Activated CD8-positive, alpha-beta memory T cell treated with anti-CD3 and anti-CD28 coated beads, Interleukin-2, amount 50 U/mL, for 1 hour (primary cell): ENCODE measurements around the gene GDF11.

Experiments
- DNase-seq: peaks from one replicate; pipeline ENCODE4 v3.0.0-alpha.2; 2020; ENCODE audit errors: extremely low read depth

The GDF11 gene

DNA sequence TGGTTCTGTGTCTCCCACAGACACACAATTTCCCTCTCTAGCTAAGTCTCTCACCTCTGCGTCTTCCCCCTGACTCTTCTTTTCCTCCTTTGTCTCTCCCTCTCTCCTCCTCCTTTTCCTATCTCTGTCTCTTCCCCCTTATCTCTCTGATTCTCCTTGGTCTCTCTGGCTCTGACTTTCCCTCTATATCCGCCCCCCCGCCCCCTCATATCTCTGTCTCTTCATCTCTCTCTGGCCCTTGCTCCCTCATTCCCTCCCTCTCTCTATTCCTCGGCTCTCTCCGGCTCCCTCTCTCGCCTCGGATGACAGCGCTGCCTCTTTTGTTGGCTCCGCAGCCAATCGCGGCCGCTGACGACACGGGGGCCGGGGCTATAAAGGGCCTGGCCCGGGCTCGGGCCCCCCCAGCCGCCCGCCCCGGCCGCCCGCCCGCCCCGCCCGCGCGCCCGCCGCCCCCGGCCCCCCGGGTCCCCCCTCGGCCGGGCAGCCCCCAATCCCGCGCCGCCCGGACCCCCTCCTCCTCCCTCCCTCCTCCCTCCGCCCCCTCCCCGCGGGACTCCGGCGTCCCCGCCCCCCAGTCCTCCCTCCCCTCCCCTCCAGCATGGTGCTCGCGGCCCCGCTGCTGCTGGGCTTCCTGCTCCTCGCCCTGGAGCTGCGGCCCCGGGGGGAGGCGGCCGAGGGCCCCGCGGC is at the start of gene GDF11:
TSS of gene GDF11 (plus strand) at position 404 of the 687 bp plus-strand sequence. CDS start at position 599, 195 bp downstream.
- DNase-seq, result no peak

DNA sequence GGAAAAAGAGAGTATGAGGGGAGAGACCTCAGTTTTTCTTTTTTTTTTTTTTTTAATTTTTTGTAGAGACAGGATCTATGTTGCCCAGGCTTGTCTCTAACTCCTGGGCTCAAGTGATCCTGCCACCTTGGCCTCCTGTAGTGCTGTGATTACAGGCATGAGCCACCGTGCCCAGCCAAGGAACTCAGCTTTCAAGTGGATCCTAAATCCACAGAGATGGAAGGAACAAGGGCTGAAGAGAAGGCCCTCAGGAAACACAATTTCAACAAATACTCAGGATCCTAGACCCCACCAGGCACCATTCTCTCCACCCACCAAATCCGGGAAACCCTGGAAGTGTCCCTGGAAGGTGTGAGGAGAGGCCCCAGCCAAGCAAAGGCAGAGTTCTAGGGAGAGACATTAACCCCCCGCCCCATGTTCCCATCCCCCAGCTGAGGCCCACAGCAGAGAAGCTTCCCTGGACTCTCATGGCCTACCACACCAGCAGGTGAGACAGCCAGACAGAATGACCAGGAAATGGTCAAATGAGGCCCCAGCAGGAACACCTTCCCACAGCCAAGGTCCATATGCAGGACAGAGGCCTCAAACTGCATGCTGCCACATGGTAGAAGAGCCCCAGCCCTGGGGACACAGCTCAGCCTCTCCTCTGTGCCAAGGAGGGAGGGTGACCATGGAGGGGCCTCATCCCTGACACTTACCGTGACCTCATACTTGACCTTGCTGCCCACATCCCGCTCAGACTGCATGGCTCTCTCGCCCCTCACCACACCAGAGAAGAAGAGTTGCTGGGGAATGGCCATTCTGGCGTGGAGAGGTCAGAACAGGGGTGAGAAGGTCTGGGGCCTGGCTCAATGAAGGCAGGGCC is 49.4 kb upstream of the GDF11 start:
- DNase-seq, result no peak

DNA sequence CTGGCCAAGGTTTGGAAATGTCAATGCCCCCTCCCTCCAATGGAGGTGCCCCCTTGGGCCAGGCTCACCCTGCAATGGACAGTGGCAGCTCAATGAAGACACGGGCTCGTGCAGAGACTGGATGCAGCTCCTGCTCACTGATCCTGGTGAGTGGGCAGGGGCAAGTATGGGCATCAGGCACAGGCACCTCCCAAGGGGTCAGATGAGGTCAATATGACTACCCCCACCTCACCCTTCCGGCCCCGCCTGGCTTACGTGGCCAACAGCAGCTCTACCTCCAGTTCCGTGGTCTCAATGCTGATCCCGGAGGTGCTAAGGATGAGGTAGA is 48.8 kb upstream of the GDF11 start:
- DNase-seq, result no peak

DNA sequence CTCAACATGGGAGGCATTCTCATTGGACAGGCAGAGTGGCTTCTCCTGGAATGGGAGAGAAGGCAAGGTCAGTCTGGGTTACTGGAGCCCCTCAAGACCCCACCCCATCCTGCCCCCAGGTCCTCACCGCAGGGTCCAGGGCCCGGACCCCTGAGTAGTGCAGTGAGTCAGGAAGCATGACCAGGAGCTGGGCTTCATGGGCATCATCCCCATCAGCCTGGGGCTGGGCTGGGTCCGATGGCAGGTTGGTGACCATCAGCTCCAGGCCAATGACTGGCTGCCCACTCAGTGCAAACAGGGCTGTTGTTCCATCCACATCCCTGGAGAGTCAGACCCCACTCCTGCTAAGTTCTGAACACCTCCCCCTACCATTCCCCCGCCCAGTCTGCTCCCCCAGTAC is 48.3 kb upstream of the GDF11 start:
- DNase-seq, result no peak

DNA sequence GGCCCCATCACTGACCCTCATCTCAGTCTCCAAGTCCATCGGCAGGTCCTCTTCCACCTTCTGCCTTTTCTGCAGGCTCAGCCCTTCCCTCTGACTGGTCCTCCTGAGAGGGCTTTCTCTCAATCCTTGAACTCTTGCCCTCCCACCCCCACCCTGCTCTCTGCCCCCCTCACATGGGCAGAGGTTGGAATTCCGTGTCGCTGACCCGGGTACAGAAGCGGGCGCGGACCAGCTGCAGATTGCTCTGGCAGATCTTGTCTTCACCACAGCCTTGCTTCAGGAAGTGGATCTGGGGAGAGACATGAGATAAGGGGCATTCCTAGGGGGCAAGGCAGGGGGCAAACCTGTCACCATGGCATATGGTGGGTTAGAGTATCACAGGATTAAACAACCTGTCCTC is 47.6 kb upstream of the GDF11 start:
- DNase-seq, result no peak

DNA sequence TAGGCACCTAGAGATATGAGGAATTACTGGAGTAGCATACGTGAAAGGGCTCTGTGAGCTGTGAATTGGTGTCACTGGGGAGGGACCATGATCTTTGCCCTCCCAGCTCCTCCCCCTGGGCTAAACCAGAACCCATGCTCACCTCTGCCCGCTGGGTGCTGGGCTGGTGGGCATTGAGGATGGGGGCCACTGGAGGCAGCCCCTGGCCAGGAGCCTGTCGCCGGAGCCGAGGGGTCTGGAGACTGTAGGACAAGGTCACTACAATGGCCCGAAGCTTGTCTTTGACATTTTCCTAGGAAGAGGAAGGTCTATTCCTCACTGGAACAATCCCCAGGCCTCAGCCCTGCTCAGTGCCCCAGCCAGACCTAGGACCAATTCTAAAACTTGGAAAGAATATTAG is 46.8 kb upstream of the GDF11 start:
- DNase-seq, result no peak

DNA sequence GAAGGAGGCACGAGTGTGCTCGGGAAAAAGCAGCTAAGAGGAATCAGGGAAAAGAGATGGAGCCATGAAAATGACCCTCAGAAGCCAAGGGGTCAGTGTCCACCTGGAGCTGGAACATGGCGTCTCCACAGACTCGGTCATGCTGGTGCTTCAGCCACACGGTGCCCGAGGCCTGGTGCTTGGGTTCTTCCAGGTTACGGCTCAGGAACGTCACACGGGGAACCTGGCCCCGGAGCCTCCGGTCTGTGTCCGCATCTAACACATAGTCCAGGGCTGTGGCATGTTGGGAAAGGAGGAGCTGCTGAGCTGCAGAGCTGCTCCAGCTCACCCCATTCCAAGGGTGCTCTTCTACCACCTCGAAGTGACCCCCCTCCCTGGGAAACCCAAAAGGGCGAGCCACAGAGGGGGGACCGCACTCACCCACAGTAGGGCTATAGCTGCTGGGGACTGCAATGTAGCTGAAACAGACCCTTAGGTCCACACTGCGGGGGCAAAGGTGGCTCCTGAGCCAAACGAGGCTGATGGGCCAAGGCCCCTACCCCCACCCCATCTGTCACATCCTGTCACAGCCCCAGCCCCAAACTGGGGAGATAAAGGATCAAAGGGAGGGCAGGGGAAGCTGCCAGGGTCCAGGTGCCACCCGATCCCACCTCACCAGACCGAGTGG is 46.0 kb upstream of the GDF11 start:
- DNase-seq, result no peak

DNA sequence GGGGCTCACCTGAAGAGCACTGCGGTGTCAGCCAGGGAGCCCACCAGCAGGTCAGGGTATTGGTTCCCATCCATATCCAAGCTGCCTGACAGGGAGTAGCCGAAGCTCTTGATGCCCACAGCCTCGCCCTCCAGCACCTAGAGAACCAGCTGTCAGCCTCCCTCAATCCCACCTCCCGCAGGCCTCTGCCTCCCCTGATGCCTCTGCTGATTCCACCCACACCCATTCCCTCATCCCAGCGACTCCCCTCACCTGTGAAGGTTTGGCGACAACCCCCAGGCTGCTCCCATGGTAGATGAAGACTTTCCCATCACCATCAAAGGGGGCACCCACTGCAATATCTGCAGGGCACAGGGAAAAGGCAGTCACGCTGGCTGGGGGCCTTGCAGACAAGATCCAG is 45.2 kb upstream of the GDF11 start:
- no peak for DNase-seq

DNA sequence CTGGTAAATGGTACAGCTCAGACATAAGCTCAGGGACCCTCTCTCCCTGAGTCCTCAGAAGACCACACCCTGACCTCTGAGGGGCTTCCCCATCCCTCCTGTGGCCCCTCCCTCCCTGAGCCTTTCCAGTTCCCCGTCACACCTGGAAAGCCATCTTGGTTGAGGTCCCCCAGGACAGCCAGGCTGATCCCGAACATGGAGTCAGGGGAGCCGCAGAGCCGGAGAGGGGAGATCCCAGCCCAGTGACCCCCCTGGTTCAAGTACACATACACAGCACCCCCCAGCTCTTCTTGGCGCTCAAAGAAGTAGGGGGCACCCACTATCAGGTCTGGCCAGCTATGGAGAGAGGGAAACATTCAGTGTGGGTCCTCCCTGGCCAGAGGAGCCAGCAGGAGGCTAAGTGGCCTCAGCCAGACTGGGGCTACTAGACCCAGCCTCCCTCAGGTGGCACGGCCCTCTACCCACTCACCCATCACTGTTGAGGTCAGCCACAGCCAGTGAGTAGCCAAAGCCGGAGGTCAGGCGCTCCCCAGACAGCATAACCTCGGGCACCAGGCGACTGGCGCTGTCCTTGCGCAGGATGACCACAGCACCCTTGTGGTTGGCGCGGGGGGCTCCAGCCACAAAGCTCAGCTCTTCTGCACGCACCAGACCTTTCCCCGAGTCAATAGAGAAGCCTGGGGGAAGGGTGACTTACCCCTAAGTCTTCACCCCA is 44.5 kb upstream of the GDF11 start:
- no peak for DNase-seq

DNA sequence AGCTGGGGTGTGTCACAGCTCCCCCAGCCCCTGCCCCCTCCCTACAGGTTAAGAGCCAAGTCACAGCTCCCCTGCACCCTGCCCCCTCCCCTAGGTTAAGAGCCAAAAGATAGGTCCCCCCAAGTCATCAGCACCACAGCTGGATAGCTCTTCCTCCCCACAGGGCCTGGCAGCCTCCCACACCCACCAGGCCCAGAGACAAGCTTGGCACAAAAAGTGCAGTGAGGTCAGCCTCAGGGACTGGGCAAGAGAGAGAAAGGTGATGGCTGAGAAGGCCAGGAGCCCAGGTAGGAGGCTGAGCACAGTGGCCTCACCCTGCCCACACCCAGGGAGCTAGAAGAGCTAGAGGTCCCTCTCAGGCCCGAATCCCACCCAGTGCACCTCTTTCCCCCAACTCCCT is 44.0 kb upstream of the GDF11 start:
- DNase-seq, result no peak

DNA sequence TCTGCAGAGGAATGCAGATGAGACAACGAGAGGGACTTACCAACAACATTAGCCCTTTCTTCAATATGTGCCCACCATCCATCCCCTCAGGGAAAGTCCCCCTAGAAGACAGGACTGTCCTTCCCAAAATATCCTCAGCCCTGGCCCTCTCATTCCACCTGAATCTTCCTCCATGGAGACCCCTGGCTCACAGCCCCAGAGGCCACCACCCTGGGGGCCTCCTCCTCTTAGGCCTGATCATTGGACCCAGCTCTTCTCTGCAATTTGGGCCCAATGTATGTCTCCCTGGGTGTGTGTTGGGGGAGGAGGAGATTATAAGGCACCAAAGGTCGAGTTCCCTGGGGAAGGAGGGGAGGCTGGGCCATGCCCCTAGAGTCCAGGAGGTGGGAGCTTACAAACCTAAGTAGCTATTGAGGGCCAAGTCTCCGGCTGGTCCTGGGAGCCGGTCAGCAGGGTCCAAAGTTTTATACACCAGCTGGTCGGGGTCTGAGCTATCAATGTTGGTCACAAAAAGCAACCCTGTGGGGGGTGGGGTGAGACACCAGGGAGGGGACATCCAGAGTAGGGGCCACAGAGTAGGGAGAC is 43.4 kb upstream of the GDF11 start:
- no peak for DNase-seq

DNA sequence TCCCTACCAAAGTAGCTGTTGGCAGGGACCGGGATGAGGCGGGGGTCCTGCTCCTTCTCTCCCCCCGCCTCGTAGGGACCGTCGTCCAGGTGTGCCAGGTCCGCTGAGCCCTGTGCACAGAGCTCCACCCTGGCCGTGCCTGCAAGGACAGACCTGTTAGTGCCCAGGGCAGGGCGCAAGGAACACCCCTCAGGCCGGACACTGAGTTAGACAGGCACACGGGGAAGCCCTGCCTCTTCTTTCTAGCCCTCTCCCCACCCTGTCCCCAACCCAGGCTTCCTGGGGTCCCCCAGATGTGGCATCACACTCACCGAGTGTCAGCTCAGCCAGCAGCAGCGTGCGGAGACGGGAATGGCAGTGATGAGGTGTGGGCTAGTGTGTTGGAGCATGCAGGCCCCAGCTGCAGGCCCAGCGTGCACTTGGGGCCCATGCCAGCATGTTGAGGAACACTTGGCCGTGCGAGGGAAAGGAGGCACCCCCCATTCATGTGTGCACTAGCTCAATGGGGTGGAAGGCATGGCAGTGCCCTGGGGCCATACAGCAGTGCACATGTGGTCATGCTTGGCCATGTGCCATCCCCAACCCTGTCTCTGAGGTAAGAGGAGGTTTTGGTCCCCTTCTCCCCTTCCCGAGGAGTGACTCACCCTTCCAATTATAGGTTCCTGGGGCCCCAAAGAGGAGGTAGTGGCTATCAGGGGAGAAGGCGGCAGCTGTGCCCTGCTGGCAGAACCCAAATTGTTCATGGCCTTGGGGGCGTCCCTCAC is 42.5 kb upstream of the GDF11 start:
- no peak for DNase-seq

DNA sequence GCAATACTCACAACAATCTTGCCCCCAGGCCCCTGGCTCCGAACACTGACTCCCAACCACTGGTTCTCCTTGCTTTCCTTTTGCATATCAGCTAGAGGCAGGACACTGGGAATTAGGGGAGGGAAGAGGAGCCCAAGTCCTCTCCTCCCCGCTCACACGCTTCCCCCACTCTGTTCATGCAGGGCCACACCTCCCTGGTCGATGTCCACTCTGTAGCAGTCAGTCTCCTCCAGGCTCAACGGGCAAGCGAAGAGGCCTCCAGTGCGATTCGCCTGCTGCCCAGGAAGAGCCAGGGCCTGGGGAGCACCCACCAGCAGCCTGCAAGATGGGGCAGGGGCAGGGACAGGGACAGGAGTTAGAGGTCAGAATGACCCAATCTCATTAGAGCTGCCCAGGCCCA is 40.1 kb upstream of the GDF11 start:
- no peak for DNase-seq

DNA sequence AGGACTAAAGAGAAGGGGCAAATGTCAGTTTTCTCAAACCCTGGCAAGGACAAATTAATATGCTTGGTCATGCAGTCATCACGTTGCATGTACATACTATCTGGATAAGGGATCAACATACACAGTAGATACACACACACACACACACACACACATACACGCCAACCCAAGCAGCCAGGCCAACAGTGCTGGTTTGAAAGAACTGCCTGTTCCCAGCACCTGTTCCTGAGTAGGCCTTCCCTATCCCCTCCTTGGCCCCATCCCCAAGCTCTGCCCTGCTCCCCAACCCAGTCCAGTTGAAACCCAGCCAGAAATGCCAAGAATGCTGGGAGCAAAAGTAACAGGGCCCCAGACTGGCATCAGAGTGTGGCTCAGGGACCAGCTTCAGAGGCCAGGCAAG is 39.6 kb upstream of the GDF11 start:
- DNase-seq, result no peak

DNA sequence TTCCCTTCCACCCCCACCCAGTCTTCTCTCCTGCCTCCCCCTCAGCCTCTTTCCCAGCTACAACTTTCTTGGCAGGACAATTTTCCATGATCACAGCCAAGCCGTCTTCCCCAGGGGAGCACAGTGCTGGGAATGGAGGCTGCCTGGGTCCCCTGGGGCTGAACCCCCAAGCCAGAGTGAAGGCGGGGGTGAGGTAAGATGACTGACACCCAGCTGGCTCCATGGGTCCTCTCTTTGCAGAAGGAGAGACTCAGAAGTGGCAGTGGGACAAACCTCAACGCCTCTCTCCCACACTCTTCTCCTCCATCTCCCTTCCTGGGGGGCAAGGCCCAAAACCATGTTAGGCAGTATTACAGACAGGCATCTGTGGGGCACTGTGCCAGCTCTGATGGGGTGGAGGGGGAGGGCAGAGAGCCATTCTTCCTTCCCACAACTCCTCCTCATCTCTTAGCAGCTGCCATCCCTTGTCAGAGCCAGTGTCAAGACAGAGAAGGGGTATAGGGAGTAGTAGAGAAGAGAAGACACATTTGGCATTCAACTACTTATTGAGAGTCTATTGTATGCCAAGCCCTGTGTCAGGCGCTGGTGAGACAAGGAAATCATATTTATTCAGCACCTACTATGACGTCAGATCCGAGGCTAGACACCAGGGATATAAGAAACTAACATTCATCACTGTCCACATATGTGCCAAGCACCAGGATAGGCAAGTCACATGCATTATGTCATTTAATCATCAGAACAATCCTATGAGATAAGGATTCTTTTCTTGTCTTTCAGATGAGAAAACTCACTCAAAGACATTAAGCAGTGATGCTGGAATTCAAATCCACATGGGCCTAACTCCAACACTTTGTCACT is 38.8 kb upstream of the GDF11 start:
- DNase-seq, result no peak

DNA sequence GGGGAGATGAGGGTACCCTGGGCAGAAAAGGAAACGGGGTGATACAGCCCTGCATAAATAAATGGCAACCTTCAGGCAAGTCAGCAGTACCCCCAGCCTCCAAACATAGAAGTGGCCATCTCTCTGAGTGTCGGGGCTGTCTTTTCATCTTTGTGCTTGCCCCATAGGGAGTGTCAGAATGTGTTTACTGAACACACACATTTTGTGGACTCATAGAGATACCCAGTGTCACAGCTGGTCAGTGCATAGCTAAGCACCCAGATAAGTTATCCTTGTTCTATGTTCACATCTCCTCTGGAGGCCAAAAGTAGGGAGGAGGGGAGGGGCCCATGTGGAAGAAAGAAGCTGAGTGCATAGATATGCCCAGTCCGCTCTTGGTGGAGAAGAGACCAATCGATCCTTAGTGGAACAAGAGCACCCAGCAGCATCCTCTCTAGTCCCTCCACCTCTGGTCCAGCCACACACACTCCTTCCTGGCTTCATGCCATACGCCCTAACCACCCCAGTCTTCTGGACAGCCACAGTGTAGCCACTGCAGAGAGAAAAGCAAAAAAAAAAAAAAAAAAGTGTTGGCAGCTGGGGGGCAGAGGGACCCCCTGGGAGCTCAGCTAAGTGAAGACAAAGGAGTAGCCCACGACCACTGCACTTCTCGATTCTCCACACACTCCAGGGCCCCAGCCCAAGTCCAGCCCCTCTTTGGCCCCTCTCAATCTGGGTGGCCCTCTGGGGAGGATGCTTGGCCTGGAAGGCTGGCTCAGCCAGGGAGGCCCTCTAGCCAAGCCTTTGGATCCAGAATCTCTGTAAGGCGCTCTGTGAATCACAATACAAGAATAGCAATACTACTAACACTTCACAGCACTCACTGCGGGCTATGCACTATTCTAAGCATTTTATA is 37.9 kb upstream of the GDF11 start:
- no peak for DNase-seq

DNA sequence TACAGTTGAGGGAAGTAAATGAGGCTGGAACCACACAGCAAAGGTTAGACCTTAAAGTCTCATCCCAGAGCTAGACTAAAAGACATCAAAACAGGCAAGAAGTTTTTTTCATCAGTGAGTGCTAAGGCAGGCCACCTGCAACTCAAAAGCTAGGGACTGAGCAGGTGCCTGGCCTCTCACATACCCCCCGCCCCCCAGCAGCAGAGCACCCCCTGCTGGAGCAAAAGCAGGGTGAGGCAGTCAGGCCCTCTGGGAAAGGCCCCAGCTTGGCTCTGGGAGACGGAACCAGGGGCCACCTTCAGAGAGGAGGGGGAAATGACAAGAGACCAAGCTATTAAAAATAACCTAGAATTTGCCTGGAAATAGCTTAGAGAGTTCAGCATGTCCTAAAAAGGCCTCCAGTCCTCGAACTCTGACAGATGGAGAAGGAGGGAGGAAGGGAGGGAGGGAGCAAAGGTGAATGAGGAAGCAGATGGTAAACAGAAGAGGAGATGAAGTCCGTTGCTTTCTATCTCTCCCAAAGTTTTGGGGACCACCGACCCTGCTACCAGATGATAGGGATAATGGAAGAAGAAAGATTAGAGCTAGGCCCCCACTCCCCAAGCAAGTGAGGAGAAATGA is 37.0 kb upstream of the GDF11 start:
- DNase-seq, result no peak

DNA sequence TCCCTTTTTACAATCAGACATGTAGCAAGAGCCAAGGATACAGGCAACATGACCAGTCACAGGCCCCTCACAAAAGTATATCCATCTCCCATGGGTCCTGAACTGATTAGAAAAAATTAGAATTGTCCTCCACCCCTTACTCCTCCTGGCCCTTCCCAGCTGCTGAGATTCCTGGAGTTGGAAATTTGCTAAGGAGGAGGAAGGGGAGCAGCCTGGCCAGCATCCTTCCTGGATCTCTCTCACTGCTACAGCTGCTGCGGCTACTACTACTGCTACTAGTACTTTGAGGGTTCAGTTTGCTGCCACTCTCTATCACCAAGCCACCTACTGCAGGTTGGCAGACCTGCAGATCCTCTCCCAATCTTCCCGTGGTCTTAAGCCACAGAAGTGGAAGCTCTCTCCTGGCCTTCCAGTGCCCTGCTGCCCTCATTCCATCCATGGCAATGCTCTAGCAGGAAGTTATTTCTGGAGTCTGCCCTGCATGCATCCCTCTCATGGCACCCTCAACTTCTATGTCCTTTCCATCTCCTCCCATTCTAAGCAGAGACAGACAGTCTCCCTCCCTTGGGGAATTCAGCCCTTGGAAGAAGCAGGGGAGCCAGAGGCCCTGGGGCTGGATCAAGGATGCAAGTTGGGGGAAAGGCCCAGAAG is 36.2 kb upstream of the GDF11 start:
- DNase-seq, result no peak
